H1 (cell line): ENCODE measurements around the gene ZBTB46. TPM values are rescaled to one million over a fixed set of nuclear protein-coding genes. Genes with fewer than 3 reads are reported as not detected.
A peak's percentile ranks its signal among the peaks of the same experiment; 100 is the strongest.

Source experiments
- CTCF ChIA-PET: fragments of 300-600 bp; sonication (Branson Sonifier 250); formaldehyde crosslinking; loops from one replicate; lab custom pipeline; 2021; ENCODE audit not compliant: partially characterized antibody; lab: Charles Lee
- POLR2A ChIA-PET: fragments of 300-600 bp; sonication (Branson Sonifier 250); formaldehyde crosslinking; loops from one replicate; lab custom pipeline; 2021; ENCODE audit warnings: inconsistent platforms; ENCODE audit not compliant: partially characterized antibody; lab: Charles Lee
- DNase-seq, 2 experiments: peaks; one replicate each; pipeline versions ENCODE4 v3.0.0 to v3.0.0-alpha.2; 2010 to 2022; ENCODE audit warnings: low spot score in 2 of 2, low read depth in 1 of 2, mixed read lengths in 1 of 2
- FAIRE-seq: peaks from 2 replicates; lab custom pipeline; 2011; peaks lifted over from hg19 to GRCh38; lab: Jason Lieb, UNC
- H2AFZ ChIP-seq: 2 replicates; pipeline ENCODE4 v1.8.1; 2012; ENCODE audit warnings: low read length, inconsistent platforms
- H2AK5ac ChIP-seq: 2 replicates; pipeline ENCODE4 v1.6.1; 2013; ENCODE audit warnings: low read depth, low read length
- H2BK120ac ChIP-seq: replicated peaks from 2 replicates; pipeline ENCODE3; 2013; ENCODE audit warnings: low read depth, low read length, inconsistent platforms
- H2BK12ac ChIP-seq: 2 replicates; pipeline ENCODE4 v1.6.1; 2013; ENCODE audit warnings: low read depth, low read length
- H2BK15ac ChIP-seq: 2 replicates; pipeline ENCODE4 v1.6.1; 2013; ENCODE audit warnings: low read length
- H2BK20ac ChIP-seq: 2 replicates; pipeline ENCODE4 v1.6.1; 2013; ENCODE audit warnings: low read length
- H2BK5ac ChIP-seq: 2 replicates; pipeline ENCODE4 v1.6.1; 2013; ENCODE audit warnings: low read depth, low read length
- H3K14ac ChIP-seq: 2 replicates; pipeline ENCODE4 v1.6.1; 2013; ENCODE audit warnings: inconsistent platforms; ENCODE audit not compliant: insufficient read length
- H3K18ac ChIP-seq: 2 replicates; pipeline ENCODE4 v1.6.1; 2013; ENCODE audit warnings: low read length; ENCODE audit errors: extremely low read depth
- H3K23ac ChIP-seq: 2 replicates; pipeline ENCODE4 v1.6.1; 2013; ENCODE audit warnings: inconsistent platforms; ENCODE audit not compliant: insufficient read length
- H3K23me2 ChIP-seq: 2 replicates; pipeline ENCODE4 v1.6.1; 2013; ENCODE audit warnings: low read depth, low read length
- H3K27ac ChIP-seq: 2 replicates; pipeline ENCODE4 v1.6.1; 2011; ENCODE audit warnings: low read depth, low read length, inconsistent platforms
- H3K27me3 ChIP-seq, 4 experiments: replicated peaks in 1 of 4; 1 replicate in 1 of 4; 2 replicates in 3 of 4; pipeline versions ENCODE4 v1.6.1 to v1.8.1; 2011 to 2013; ENCODE audit warnings: low read length in 3 of 4, mild to moderate bottlenecking in 3 of 4, inconsistent platforms in 2 of 4, mixed read lengths in 2 of 4, moderate library complexity in 1 of 4; ENCODE audit not compliant: control insufficient read depth in 3 of 4, insufficient read depth in 3 of 4; ENCODE audit errors: extremely low read depth in 1 of 4
- H3K36me3 ChIP-seq, 4 experiments: 2 replicates each; pipeline versions ENCODE4 v1.6.1 to v1.8.1; 2011 to 2013; ENCODE audit warnings: mild to moderate bottlenecking in 4 of 4, low read length in 3 of 4, moderate library complexity in 2 of 4, control low read depth in 1 of 4, inconsistent platforms in 1 of 4; ENCODE audit not compliant: insufficient read depth in 4 of 4, control insufficient read depth in 2 of 4
- H3K4ac ChIP-seq: replicated peaks from 2 replicates; pipeline ENCODE3; 2013; ENCODE audit warnings: low read length, low read depth, mixed read lengths, inconsistent platforms; ENCODE audit not compliant: insufficient read length
- H3K4me1 ChIP-seq, 4 experiments: replicated peaks in 1 of 4; 1 replicate in 1 of 4; 2 replicates in 3 of 4; pipeline versions ENCODE4 v1.6.1 to v1.8.1; 2011 to 2013; ENCODE audit warnings: low read length in 3 of 4, inconsistent platforms in 2 of 4, mixed read lengths in 1 of 4; ENCODE audit not compliant: insufficient read depth in 4 of 4, control insufficient read depth in 3 of 4
- H3K4me2 ChIP-seq, 2 experiments: 2 replicates each; pipeline versions ENCODE4 v1.6.1 to v1.8.1; 2011 to 2013; ENCODE audit warnings: low read depth in 2 of 2, low read length in 2 of 2, control low read depth in 1 of 2, inconsistent platforms in 1 of 2, mild to moderate bottlenecking in 1 of 2; ENCODE audit not compliant: insufficient read depth in 1 of 2
- H3K4me3 ChIP-seq, 4 experiments: fragments of 200-600, 300-600 bp in 1 of 4; sonication (generic), shearing (Covaris generic), sonication (Bioruptor Twin) in 1 of 4; 2 replicates each; pipeline versions ENCODE4 v1.5.1 to v1.8.1; 2011 to 2016; ENCODE audit warnings: low read length in 4 of 4, low read depth in 3 of 4, control low read depth in 2 of 4, inconsistent platforms in 2 of 4, mild to moderate bottlenecking in 2 of 4, mixed read lengths in 1 of 4, moderate library complexity in 1 of 4; ENCODE audit not compliant: insufficient read depth in 2 of 4; ENCODE audit errors: extremely low read depth in 1 of 4
- H3K56ac ChIP-seq: replicated peaks from 2 replicates; pipeline ENCODE3; 2013; ENCODE audit warnings: low read depth, mild to moderate bottlenecking, mixed read lengths, low read length, inconsistent platforms; ENCODE audit not compliant: insufficient read length
- H3K79me1 ChIP-seq: 2 replicates; pipeline ENCODE4 v1.6.1; 2013; ENCODE audit warnings: low read depth, low read length, control low read depth
- H3K79me2 ChIP-seq, 2 experiments: 2 replicates each; pipeline versions ENCODE4 v1.6.1 to v1.8.1; 2012 to 2013; ENCODE audit warnings: low read length in 2 of 2, mild to moderate bottlenecking in 2 of 2, inconsistent platforms in 1 of 2; ENCODE audit not compliant: insufficient read depth in 2 of 2, control insufficient read depth in 1 of 2
- H3K9ac ChIP-seq, 4 experiments: replicated peaks in 1 of 4; 1 replicate in 1 of 4; 2 replicates in 3 of 4; pipeline versions ENCODE4 v1.6.1 to v1.8.1; 2011 to 2013; ENCODE audit warnings: low read depth in 3 of 4, low read length in 3 of 4, control low read depth in 2 of 4, mild to moderate bottlenecking in 2 of 4, moderate library complexity in 2 of 4, inconsistent platforms in 1 of 4; ENCODE audit errors: extremely low read depth in 1 of 4
- H3K9me3 ChIP-seq, 2 experiments: 2 replicates each; pipeline versions ENCODE4 v1.6.1 to v1.8.1; 2012 to 2013; ENCODE audit warnings: mild to moderate bottlenecking in 2 of 2, moderate library complexity in 2 of 2, control low read depth in 1 of 2, inconsistent platforms in 1 of 2, low read depth in 1 of 2, low read length in 1 of 2, mixed read lengths in 1 of 2; ENCODE audit not compliant: insufficient read depth in 2 of 2
- H4K20me1 ChIP-seq, 2 experiments: replicated peaks in 1 of 2; 2 replicates each; pipeline versions ENCODE3 to v1.8.1; 2011 to 2013; ENCODE audit warnings: inconsistent platforms in 2 of 2, low read length in 2 of 2, mild to moderate bottlenecking in 1 of 2; ENCODE audit not compliant: insufficient read depth in 2 of 2, control insufficient read depth in 1 of 2
- H4K5ac ChIP-seq: 2 replicates; pipeline ENCODE4 v1.6.1; 2013; ENCODE audit warnings: low read length, low read depth, mixed read lengths, inconsistent platforms; ENCODE audit not compliant: insufficient read length
- H4K8ac ChIP-seq: 2 replicates; pipeline ENCODE4 v1.8.0; 2013; ENCODE audit warnings: mild to moderate bottlenecking, moderate library complexity, low read length, inconsistent platforms; ENCODE audit not compliant: insufficient read depth; ENCODE audit errors: extremely low read depth
- H4K91ac ChIP-seq: replicated peaks from 2 replicates; pipeline ENCODE3; 2013; ENCODE audit warnings: low read length, mixed read lengths, inconsistent platforms; ENCODE audit not compliant: insufficient read length
- CBX8 ChIP-seq: fragments of 300-800, 300-1000 bp; sonication (generic); IDR thresholded peaks from 2 replicates; pipeline ENCODE4 v1.7.1; 2016; ENCODE audit warnings: low read depth, low read length, borderline replicate concordance
- POU5F1 ChIP-seq: IDR thresholded peaks from 2 replicates; pipeline ENCODE4 v1.6.1; 2011; ENCODE audit warnings: low read depth, mild to moderate bottlenecking, low read length, moderate library complexity
- WGBS, 2 experiments: shearing (Covaris generic) in 1 of 2; methylation state at CpG; one replicate each; pipeline versions ENCODE4 v1.1.6 to v1.1.7; 2013 to 2015; ENCODE audit warnings: low lambda C conversion rate in 2 of 2, mixed read lengths in 2 of 2, inconsistent platforms in 1 of 2, low coverage in 1 of 2, missing lambda C conversion rate in 1 of 2; ENCODE audit not compliant: insufficient replicate concordance in 2 of 2, insufficient coverage in 1 of 2, insufficient read length in 1 of 2; ENCODE audit errors: extremely low coverage in 1 of 2, missing lambda C conversion rate in 1 of 2; 5-methylcytosine and 5-hydroxymethylcytosine counted together
- polyA plus RNA-seq, 7 experiments: library from polyadenylated mRNA; depleted of rRNA in 3 of 7; stranded (reverse) in 5 of 7; unstranded in 2 of 7; fragments of >200 nt in 5 of 7; fragments of 200-250 nt in 2 of 7; gene quantifications; 1 replicate in 5 of 7; 2 replicates in 1 of 7; 4 replicates in 1 of 7; pipeline versions ENCODE4 v1.2.1 to v1.2.3, GENCODE V29; 2011 to 2013; ENCODE audit warnings: missing spikeins in 2 of 7, mixed read lengths in 2 of 7
- total RNA-seq: library from RNA; stranded (reverse); fragmentation: NEBNext Ultra II Directional; extraction: Animal tissue kit (Norgen Biotek cat#: 25700); gene quantifications from 2 replicates; pipeline ENCODE4 v1.2.1, GENCODE V29; 2021

Gene ZBTB46
- total and polyA plus RNA-seq, 2 of the 8 experiments (the other 6 are each of a cell fraction or from before 2014, with no cell fraction given) = 6.4 to 22.4 TPM

DNA sequence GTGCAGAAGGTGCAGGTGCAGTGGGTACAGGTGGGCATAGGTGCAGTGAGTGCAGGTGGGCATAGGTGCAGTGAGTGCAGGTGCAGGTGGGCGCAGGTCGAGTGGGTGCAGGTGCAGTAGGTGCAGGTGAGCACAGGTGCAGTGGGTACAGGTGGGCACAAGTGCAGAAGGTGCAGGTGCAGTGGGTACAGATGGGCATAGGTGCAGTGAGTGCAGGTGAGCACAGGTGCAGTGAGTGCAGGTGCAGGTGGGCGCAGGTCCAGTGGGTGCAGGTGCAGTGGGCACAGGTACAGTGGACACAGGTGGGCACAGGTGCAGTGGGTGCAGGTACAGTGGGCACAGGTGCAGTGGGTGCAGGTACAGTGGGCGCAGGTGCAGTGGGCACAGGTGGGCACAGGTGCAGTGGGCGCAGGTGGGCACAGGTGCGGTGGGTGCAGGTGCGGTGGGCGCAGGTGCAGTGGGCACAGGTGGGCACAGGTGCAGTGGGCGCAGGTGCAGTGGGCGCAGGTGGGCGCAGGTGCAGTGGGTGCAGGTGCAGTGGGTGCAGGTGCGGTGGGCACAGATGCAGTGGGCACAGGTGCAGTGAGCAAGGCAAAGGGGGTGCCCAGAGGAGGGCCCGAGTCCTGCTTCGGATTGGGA lies 15.3 kb downstream of the ZBTB46 start:
- no peak overlapping the region for H4K8ac ChIP-seq
- WGBS, 2 experiments = 94% methylated on average over 11 of the region's 14 CpGs; no CpG with 5 or more reads in 1 of the 2 experiments
- no peak overlapping the region for H2AFZ ChIP-seq
- H3K23me2 ChIP-seq = no peaks in the 10 kb centered on the region
- H2BK15ac ChIP-seq = no peak overlapping the region
- H3K79me2 ChIP-seq = peaks cover 0 to 39% of the 10 kb centered on the region in 2 experiments; a peak in 3 of 4 replicates
- H2AK5ac ChIP-seq = no peak overlapping the region
- H3K79me1 ChIP-seq = peaks cover 28% of the 10 kb centered on the region
- no peaks in the 10 kb centered on the region for H3K36me3 ChIP-seq
- H3K14ac ChIP-seq = no peak overlapping the region
- FAIRE-seq = no peak
- H3K27ac ChIP-seq = no peak overlapping the region
- H3K23ac ChIP-seq = no peak overlapping the region
- H2BK5ac ChIP-seq = peak overlapping the region; percentile 35; the same call in 1 of the 2 replicates
- H2BK20ac ChIP-seq = no peak overlapping the region
- H4K20me1 ChIP-seq = peaks cover 0 to 19% of the 10 kb centered on the region in 2 experiments
- no peak overlapping the region for H3K56ac ChIP-seq
- H3K4me3 ChIP-seq = no peak overlapping the region
- POLR2A ChIA-PET = no interaction called here
- DNase-seq = no peak
- H3K4ac ChIP-seq = no peak overlapping the region
- TF ChIP-seq CBX8 (no peak), POU5F1 (no peak)
- TF ChIP-seq, all 59 proteins: peak for 0
- Histone ChIP-seq H3K27me3 (no peaks in the 10 kb centered on the region), H4K91ac (no peak overlapping the region), H3K18ac (no peak overlapping the region), H3K4me2 (no peak overlapping the region), H3K9me3 (no peaks in the 10 kb centered on the region; a peak in 1 of 4 replicates), H2BK120ac (no peak overlapping the region), H2BK12ac (no peak overlapping the region), H4K5ac (no peak overlapping the region), H3K9ac (no peak overlapping the region), H3K4me1 (peaks cover 0 to 4% (median 1%) of the 10 kb centered on the region in 4 experiments; a peak in 4 of 7 replicates)
- CTCF ChIA-PET = interaction anchor here (1.4 kb wide), 1 partner anchor 17 kb away, joined by 4 read pairs; no protein-coding TSS in a partner anchor
